ENCODE results near the gene MAP4K5. TPM values are rescaled to one million over a fixed set of nuclear protein-coding genes. Genes with fewer than 3 reads are reported as not detected.

The MAP4K5 gene
- polyA plus RNA-seq, 1 donor = 37.2 TPM

- Histone ChIP-seq H3K27me3 (ENCODE audit: control insufficient read depth, insufficient read depth, low read length) (no peaks in the 10 kb centered on the region), H3K4me1 (ENCODE audit: control insufficient read depth, insufficient read depth, low read length) (no peaks in the 10 kb centered on the region), H3K27ac (ENCODE audit: low read length) (no peak overlapping the region), H3K36me3 (ENCODE audit: control insufficient read depth, insufficient read depth, low read length) (no peaks in the 10 kb centered on the region), H3K4me3 (ENCODE audit: low read length) (no peak overlapping the region), H3K9me3 (ENCODE audit: control insufficient read depth, low read depth, low read length) (peaks cover 5% of the 10 kb centered on the region)
- no CpG with 5 or more reads among the region's 4 CpGs for WGBS (ENCODE audit: insufficient coverage, low lambda C conversion rate)
- DNase-seq = no peak
Measured at GRCh38 chr14:50371546-50371945, 160.8 kb downstream of the MAP4K5 start.

Other genes starting within 250 kb of the MAP4K5 start
- 8.6 TPM for gene L2HGDH, start 220.3 kb downstream of the MAP4K5 start, polyA plus RNA-seq
- 17.7 TPM for gene DMAC2L, start 220.2 kb downstream of the MAP4K5 start, polyA plus RNA-seq
- gene CDKL1, start 135.7 kb downstream of the MAP4K5 start, polyA plus RNA-seq = 4.6 TPM
- gene ATL1, start 27.6 kb upstream of the MAP4K5 start, polyA plus RNA-seq = 13.2 TPM
- 18.8 TPM for gene SAV1, start 135.7 kb upstream of the MAP4K5 start, polyA plus RNA-seq